GM20000 (cell line): ENCODE data around the gene STXBP5.

Experiments used
- DNase-seq: peaks from one replicate; pipeline ENCODE4 v3.0.0; 2012; ENCODE audit warnings: low spot score
- CTCF ChIP-seq: IDR thresholded peaks from 2 replicates; pipeline ENCODE4 v1.5.1; 2012; ENCODE audit warnings: mild to moderate bottlenecking, control low read depth; ENCODE audit errors: extremely low read depth, missing control alignments

STXBP5 gene

GRCh38 chr6:147178355-147178754, 25.9 kb upstream of the STXBP5 start:
- TF ChIP-seq CTCF = no peak
- no peak for DNase-seq

GRCh38 chr6:147179809-147180208, 24.4 kb upstream of the STXBP5 start:
- no peak for DNase-seq
- no peak for TF ChIP-seq CTCF

GRCh38 chr6:147180926-147181325, 23.3 kb upstream of the STXBP5 start:
- TF ChIP-seq CTCF = no peak
- no peak for DNase-seq

GRCh38 chr6:147184379-147184778, 19.8 kb upstream of the STXBP5 start:
- no peak for DNase-seq
- TF ChIP-seq CTCF = no peak

- TF ChIP-seq CTCF = no peak
- no peak for DNase-seq
Measured at GRCh38 chr6:147185216-147185615, 19.0 kb upstream of the STXBP5 start.

GRCh38 chr6:147190556-147190955, 13.7 kb upstream of the STXBP5 start:
- TF ChIP-seq CTCF = no peak
- no peak for DNase-seq

GRCh38 chr6:147192278-147192911, 11.8 kb upstream of the STXBP5 start:
- DNase-seq = no peak
- TF ChIP-seq CTCF = no peak
